Activated CD8-positive, alpha-beta memory T cell treated with anti-CD3 and anti-CD28 coated beads for 36 hours (primary cell): ENCODE measurements around the gene GARIN5B. TPM values are rescaled to one million over a fixed set of nuclear protein-coding genes. Genes with fewer than 3 reads are reported as not detected.

Experiments used
- CTCF ChIA-PET: fragments of 350-600 bp; sonication (Branson Sonifier 250); formaldehyde crosslinking; loops from one replicate; lab custom pipeline; 2021; ENCODE audit warnings: antibody characterized with exemption; lab: Charles Lee
- POLR2A ChIA-PET: fragments of 350-600 bp; sonication (Branson Sonifier 250); formaldehyde crosslinking; loops from one replicate; lab custom pipeline; 2021; ENCODE audit warnings: antibody characterized with exemption; lab: Charles Lee
- total RNA-seq, 2 experiments: library from RNA; stranded (reverse); gene quantifications; one replicate each; pipeline ENCODE4 v1.2.3, GENCODE V29; 2021

GARIN5B gene
- total RNA-seq, 2 experiments from 2014 or later: not detected

DNA sequence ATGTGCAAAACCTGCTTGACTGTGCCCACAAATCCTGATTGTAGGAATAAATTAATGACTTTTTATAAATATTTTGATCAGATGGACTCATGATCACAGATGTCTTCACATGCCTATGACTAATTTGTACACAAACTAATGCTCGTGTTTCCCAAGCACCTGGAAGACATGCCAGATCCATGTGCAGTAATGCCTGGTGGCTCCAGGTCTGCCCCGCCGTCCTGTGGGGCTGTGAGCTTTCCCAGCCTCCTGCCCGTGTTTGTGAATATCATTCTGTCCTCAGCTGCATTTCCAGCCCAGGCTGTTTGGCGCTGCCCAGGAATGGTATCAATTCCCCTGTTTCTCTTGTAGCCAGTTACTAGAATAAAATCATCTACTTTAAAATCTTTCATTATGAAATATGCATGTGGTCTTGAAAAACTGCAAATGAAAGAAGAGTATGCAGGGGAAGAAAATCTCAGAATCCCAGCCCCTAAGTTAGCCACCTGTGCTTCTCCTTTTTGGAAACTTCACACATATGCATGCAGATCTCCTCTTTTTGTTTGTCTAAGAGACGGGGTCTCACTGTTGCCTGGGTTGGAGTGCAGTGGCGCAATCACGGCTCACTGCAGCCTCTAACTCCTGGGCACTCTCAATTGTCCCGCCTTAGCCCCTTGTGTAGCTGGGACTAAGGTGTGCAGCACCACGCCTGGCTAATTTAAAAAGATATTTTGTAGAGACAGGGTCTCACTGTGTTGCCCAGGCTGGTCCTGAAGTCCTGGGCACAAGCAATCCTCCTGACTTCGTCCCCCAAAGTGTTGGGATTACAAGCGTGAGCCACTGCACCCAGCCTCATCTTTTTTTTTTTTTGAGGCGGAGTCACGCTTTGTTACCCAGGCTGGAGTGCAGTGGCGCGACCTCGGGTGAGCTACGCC, 28.9 kb upstream of the GARIN5B start:
- CTCF ChIA-PET: no interaction called here
- POLR2A ChIA-PET: interaction anchor here (0.6 kb wide), 1 partner anchor 156 kb away, joined by 3 read pairs; no protein-coding TSS in a partner anchor

DNA sequence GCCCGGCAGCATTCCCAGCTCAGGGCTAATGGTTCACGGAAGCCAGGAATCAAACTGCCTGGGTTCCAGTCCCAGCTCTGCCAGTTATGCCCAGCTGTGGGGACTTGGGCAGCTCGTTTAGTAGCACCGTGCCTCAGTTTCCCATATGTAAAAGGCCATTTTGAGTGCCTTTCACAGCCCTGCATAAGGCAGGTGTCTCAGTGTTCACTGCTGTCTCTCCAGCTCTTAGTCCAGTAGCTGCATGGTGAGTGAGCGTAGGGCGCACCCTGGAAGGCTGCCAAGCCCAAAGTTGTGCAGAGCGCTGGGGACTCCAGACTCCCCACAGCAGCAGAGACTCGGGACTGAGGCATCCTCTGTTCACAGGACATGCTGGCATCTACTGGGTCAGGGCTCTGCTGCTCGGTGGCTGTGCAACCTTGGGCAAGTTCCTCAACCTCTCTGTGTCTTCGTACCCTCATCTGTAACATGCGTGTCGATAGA, 28.2 kb upstream of the GARIN5B start:
- ChIA-PET CTCF (interaction anchor here (2.0 kb wide), 1 partner anchor 89 kb away, joined by 6 read pairs; no protein-coding TSS in a partner anchor), POLR2A (interaction anchor here (1.2 to 3.6 kb wide), 2 partner anchors 10 to 16 kb away, joined by 5 to 14 read pairs; partner anchors contain the start of gene UBE2S)

DNA sequence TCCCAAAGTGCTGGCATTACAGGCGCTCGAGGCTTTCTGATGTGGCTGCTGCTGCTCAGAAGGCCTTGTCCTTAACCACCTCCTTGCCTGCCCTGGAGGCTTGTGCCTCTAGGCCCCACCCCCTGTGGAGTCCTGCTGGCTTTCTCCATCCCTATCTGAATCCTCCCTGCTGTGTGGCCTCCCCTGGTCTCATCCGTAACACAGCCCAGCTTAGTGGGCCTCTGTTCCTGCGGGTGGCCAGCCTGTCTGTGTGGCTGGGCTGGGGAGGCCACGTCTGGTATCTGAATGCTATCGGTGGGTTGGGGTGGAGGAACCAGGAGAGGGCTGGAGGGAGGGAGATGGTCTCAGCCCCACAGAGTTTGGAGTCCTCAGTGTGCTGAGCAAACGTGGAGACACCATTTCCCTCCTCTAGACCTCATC, 27.4 kb upstream of the GARIN5B start:
- POLR2A ChIA-PET: interaction anchor here (1.2 to 3.6 kb wide), 3 partner anchors 11 to 17 kb away, joined by 5 to 14 read pairs (median 8); partner anchors contain the start of gene UBE2S
- CTCF ChIA-PET: interaction anchor here (2.0 kb wide), 1 partner anchor 89 kb away, joined by 6 read pairs; no protein-coding TSS in a partner anchor

DNA sequence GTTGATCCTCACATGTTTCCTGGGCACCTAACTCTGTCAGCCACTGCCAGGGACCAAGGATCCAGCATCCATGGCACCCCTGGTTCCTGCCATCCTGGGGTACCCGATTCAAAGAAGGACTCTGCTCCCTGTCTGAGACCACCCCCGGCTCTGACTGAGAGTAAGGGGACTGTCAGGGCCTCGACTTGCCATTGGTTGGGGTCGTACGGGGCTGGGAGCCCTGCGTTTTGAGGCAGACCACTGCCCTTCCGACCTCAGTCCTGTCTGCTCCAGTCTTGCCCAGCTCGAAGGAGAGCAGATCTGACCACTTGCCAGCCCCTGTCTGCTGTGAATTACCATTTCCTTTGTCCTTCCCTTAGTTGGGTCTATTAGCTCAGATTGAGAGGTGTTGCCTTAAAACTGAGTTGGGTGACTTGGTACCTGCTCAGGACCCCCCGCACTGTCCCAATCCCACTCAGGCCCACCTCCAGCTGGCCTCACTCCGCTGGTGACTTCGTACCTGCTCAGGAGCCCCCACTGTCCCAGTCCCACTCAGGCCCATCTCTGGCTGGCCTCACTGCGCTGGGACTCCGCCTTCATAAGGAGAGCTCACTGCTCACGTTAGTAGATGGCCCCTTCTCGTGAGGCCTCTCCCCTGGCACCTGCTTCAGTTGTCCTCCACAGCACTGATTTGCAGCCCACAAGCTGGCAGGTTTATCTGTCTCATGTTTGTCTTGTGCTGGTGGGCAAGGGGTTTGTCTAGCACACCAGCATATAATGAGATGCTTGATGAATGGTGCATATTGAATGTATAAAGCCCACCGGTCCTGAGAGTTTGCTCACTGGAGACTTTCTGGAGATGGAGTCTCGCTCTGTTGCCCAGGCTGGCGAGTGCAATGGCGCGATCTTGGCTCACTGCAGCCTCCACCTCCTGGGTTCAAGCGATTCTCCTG, 26.6 kb upstream of the GARIN5B start:
- POLR2A ChIA-PET: interaction anchor here (1.2 to 3.6 kb wide), 3 partner anchors 12 to 18 kb away, joined by 5 to 14 read pairs (median 8); partner anchors contain the start of gene UBE2S

DNA sequence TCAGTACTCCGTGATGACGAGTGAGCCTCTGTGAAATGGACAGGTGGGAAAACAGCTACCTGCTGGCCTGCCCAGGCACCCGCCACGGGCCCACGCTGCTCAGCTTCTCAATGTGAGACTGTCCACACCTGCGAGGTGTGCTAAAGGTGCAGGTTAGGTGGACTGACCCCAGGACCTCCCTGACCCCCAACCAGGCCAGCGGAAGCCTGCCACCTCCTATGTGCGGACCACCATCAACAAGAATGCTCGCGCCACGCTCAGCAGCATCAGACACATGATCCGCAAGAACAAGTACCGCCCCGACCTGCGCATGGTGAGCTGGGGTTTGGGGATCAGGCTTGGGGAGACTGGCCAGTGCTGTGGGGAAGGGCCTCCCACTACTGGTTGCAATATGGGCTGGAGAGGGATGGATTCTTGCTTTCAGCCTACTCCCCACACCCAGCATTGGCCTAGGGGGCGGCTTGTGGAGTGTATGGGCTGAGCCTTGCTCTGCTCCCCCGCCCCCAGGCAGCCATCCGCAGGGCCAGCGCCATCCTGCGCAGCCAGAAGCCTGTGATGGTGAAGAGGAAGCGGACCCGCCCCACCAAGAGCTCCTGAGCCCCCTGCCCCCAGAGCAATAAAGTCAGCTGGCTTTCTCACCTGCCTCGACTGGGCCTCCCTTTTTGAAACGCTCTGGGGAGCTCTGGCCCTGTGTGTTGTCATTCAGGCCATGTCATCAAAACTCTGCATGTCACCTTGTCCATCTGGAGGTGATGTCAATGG, 24.9 kb upstream of the GARIN5B start:
- ChIA-PET CTCF (interaction anchor here (0.9 kb wide), 1 partner anchor 20 kb away, joined by 3 read pairs; the partner anchor contains the start of gene UBE2S), POLR2A (interaction anchor here (1.2 to 3.6 kb wide), 6 partner anchors 14 to 133 kb away, joined by 3 to 16 read pairs (median 6); partner anchors contain the start of gene UBE2S)

More for the DNA sequence above, 26.6 kb upstream of the GARIN5B start:
- CTCF ChIA-PET: interaction anchor here (2.0 kb wide), 1 partner anchor 88 kb away, joined by 6 read pairs; no protein-coding TSS in a partner anchor

DNA sequence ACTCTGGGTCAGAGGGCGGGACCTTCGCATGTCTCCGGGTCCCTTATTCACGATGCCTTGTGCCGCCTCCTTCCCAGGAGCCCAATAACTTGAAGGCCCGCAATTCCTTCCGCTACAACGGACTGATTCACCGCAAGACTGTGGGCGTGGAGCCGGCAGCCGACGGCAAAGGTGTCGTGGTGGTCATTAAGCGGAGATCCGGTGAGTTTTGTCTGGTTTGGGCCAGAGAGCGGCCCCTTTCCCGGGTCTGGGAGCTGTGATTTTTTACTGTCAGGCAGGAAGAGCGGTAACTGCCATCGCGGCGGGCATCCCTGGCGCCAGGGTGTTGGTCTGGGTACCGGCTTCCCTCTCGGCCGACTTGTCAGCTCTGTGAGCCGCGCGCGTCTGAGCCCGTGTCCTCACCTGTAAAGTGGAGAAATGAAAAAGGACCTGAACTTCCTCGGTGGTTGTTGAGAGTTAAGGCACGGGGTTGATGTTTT, 23.5 kb upstream of the GARIN5B start:
- CTCF ChIA-PET: interaction anchor here (1.2 kb wide), 1 partner anchor 85 kb away, joined by 3 read pairs; no protein-coding TSS in a partner anchor
- POLR2A ChIA-PET: interaction anchor here (0.9 to 2.1 kb wide), 5 partner anchors 11 to 132 kb away, joined by 3 to 16 read pairs (median 5); partner anchors contain the start of genes KMT5C and UBE2S

DNA sequence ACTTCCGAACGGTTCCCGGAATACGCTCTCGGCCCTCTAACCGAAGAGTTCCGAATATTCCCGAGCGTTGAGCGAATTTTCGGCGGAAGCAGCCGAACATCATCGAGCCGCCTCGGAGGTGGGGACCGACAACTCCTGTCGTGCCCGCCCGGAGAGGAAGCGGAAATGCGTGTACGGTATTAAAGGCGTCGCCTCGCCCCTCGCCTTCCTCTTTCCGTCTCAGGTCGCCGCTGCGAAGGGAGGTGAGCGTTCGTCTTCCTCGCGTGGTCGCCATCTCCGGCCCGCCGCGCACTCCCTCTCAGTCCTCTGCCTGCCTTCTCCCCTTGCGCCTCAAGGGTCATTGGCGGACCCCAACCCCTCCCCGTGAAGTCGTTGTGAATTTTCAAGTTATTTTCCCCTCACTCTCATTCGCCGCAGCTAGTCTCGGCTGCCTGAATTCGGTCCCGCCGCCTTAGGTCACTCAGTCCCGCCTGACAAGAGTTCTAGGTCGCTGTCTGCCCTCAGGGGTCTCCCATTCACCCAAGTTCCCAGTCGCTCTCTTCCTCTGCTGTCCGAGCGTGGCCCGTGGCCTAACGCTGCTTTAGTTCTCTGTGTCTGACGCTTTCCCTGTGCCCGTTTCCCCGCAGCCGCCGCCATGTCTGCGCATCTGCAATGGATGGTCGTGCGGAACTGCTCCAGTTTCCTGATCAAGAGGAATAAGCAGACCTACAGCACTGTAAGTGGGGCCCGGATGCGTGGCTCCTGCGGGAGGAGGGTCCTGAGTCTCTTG, 22.8 kb upstream of the GARIN5B start, which contains the start of gene RPL28:
TSS of gene RPL28 (plus strand) at position 209 of the 769 bp plus-strand sequence. CDS start at position 635, 426 bp downstream.
- CTCF ChIA-PET: interaction anchor here (1.2 kb wide), 1 partner anchor 84 kb away, joined by 3 read pairs; no protein-coding TSS in a partner anchor
- POLR2A ChIA-PET: interaction anchor here (0.9 to 2.1 kb wide), 3 partner anchors 11 to 46 kb away, joined by 3 to 16 read pairs (median 6); partner anchors contain the start of genes KMT5C and UBE2S

DNA sequence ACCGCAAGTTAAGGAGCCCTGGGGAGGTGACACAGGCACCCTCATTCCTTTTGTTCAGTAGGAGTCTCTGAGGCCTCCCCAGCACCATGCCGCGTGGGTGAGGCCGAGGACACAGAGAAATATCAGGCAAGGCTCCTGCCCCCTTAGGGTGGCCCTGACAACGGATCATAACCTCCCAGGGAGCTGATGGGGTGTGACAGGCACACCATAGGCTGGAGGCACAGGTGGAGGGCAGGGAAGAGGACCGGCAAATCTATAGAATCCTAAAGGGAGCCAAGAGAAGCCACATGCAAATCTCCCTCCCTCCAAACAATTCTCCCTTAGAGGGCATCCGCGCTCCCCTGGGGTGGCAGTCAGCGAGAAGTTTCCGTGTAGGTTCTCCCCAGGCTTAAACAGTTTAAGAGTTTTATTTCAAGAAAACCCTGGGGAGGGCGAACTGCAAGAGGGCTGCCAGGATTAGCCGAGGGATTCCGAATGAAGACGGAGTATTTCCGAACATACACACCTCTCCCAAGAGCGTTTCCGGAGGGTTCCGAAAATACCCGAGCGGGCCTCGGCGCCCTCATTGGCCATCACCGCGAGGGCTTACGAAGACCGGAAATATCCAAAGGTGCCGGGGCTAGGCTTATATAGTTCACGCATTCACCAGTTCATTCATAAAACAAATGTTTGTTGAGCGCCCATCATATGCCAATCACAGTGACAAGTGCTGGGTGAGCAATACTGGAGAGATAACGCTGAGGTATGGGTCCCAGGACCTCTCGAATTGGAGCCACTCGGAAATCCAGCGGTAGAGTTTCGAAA, 22.1 kb upstream of the GARIN5B start:
- CTCF ChIA-PET: interaction anchor here (1.0 to 2.3 kb wide), 8 partner anchors 22 to 269 kb away, joined by 3 to 17 read pairs (median 6); partner anchors contain the start of gene UBE2S

DNA sequence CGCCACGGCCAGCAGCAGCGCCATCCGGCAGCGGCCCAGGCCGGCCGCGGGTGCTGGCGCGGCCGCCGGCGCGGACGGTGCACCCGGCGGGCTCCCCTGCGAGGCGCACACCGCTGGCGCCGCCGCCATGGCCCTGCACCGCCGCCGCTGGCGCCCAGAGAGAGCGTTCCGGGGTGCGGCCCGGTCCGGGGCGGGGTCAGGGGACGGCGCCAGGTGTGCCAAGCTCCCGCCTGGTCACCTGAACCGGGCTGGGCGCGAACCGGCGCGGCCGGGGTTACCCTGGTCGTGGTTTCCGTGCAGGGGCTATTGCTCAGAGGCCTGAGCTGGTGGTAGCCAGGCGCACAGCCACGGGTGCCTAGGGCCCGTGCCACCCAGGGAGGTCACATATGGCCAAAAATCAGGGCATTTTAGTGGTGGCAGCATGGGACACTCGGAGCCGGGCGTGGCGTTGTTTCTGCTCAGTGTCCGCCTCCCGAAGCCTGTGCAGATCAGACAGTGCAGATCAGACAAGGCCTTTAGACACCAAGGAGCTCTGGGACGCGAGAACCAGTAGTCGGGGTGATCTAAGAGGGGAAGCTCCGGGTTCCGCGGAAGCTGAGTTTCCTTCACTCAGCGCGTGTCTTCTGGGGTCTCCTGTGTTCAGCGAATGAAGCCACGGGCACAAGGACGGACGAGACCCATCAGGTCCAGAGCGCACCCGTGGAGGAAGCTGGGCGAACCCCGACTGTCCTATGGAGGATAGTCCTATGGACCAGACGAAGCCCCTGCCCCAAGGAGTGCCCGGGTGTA, 21.3 kb upstream of the GARIN5B start, which contains the start of gene TMEM238:
TSS of gene TMEM238 (minus strand) at position 162 of the 789 bp plus-strand sequence. CDS start at position 129, 33 bp downstream.
- ChIA-PET CTCF (interaction anchor here (0.9 to 2.3 kb wide), 8 partner anchors 23 to 270 kb away, joined by 3 to 17 read pairs (median 6); partner anchors contain the start of gene UBE2S), POLR2A (interaction anchor here (0.7 to 2.9 kb wide), 14 partner anchors 8 to 240 kb away, joined by 3 to 26 read pairs (median 4); partner anchors contain the start of genes HSPBP1, KMT5C, PPP6R1 and UBE2S)

More for the DNA sequence above, 22.1 kb upstream of the GARIN5B start:
- POLR2A ChIA-PET: interaction anchor here (0.7 to 2.9 kb wide), 12 partner anchors 12 to 240 kb away, joined by 3 to 26 read pairs (median 5); partner anchors contain the start of genes HSPBP1, KMT5C, PPP6R1 and UBE2S

DNA sequence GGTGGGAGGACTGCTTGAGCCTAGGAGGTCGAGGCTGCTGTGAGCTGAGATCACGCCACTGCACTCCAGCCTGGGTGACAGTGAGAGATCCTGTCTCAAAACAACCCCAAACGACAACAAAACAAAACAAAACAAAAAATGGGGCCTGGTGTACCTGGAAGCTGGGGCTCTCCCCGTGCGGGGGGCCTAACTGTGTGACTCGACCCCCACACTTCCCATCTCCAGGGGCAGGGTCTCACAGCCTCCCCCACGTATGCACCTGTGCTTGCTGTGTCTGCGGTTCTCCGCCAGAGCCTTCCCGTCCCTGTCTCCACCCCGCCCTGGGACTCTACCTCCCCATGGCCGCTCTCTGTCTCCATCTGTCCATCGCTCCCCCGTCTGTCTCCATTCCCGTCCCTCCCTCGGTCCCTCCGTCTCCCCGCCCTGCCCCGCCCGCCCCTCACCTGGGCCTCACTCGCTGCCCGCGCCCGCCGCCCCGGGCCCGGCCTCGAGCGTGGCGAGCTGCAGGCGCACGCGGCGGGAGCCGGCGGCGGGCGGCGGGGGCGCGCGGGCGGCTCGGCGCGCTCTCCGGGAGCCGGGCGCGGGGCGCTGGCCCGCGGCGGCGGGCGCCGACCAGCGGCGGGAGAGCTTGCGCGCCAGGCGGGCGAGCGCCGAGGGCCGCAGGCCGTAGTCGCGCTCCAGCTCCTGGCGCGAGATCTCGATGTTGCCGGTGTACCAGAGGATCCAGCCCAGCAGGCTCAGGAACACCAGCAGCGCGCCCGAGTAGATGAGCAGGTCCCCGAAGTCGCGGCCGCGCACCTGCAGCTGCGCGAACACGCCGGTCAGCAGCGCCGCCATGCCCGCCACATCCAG, 20.4 kb upstream of the GARIN5B start:
- CTCF ChIA-PET: interaction anchor here (0.9 to 2.3 kb wide), 6 partner anchors 25 to 243 kb away, joined by 3 to 17 read pairs (median 6); no protein-coding TSS in a partner anchor
- POLR2A ChIA-PET: interaction anchor here (0.6 to 2.9 kb wide), 12 partner anchors 8 to 129 kb away, joined by 3 to 26 read pairs (median 4); partner anchors contain the start of genes HSPBP1, KMT5C, PPP6R1 and UBE2S

DNA sequence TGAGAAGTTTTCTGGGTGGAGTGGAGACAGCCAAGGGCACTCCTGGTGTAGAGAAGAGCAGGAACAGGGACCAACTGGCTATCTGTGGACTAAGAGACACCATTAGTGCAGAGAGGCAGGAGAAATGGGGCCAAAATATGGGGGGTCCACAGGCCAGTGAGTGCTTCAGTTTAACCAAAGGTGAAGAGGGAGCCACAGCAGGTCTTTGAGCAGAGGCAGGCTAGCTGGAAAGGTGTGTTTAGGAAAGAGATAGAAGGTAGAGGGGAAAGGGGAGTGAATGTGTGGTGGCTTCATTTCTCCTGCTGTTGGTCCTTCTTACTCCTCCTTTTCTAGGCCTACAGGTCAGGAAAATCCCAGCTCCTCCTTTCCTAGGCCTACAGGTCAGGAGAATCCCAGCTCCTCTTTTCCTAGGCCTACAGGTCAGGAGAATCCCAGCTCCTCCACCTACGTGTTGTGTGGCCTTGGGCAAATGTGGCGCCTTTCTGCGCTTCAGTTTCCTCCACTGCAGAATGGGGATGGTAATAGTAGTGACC, 19.5 kb upstream of the GARIN5B start:
- ChIA-PET POLR2A (interaction anchor here (2.3 to 2.9 kb wide), 4 partner anchors 24 to 128 kb away, joined by 8 to 26 read pairs (median 18); partner anchors contain the start of genes HSPBP1, KMT5C and UBE2S), CTCF (interaction anchor here (1.0 kb wide), 1 partner anchor 242 kb away, joined by 3 read pairs; no protein-coding TSS in a partner anchor)

DNA sequence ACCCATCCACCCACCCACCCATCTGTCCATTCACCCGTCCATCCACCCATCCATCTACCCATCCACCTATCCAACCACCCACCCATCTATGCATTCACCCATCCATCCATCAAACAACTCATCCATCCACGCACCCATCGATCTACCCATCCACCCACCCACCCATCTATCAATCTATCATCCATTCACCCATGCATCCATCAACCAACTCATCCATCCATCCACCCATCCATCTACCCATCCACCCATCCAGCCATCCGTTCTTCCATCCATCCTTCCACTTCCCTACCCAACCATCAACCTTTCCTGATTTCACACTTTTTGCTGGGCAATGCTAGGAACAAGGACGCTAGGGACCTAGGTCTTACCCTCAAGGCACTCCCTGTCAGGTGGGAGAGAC, 19.0 kb upstream of the GARIN5B start:
- ChIA-PET CTCF (no interaction called here), POLR2A (no interaction called here)

DNA sequence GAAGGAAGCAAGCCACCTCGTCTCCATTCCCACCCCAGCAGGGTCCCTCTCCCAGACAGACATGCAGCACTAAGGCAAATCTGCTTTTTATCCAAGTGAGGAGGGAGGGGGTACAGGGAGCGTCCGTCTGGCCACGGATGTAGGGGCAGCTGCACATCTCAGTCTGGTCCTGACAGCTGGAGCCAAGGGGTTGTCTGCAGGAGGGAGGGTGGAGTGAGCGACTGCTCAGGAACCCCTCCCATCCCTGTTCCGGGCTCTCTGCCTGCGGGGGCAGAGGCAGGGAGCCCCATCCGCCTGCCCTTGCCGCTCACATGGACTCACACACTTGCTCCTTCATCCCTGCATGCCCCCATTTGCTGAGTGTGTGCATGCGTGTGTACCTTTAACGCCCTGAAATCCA, 16.1 kb upstream of the GARIN5B start:
- POLR2A ChIA-PET: no interaction called here
- CTCF ChIA-PET: no interaction called here
